ENCODE results near the gene CBLB.

DNA sequence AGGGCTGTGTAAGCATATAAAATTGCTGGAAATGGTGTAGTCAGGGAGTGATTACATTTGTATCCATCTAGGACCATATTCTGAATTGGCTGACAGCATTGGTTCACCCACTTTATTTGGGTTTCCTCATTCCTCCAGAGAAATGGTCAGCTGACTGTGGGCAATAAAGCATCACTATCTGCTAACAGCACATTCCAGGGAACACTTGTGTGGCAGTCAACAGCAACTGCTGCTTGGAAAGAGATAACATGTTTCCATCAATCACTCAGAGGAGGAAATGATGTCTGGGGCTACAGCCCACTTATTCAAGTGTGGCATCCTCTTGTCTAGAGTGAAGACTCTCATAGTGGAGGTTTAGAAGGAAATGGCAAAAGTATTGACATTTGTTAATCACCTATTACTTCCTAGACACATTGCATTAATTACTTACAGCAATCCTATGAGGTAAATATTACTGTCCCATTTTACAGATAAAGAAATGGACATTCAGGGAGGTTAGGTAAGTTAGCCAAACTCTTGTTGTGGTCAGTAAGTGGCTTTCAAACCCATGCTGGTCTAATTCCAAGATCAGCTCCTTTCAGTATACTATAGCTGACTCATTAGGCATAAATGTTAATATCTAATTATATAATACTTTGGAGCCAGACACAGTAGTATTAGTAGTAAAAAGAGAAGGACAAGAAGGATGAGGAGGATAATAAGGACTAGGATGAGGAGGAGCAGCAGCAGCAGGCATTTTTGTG is 254.4 kb downstream of the CBLB start:
- TF ChIP-seq EZH2 (IDR thresholded peaks at IDR 0.05; ENCODE audit: insufficient read depth, poor library complexity, severe bottlenecking) (no peak), EZH2phosphoT487 (IDR thresholded peaks at IDR 0.05; ENCODE audit: insufficient read depth, low read depth) (no peak)
